Measurements from ENCODE around the gene SLC35F3.

GRCh38 chr1:233928123-233928522, 23.6 kb downstream of the SLC35F3 start:
- TF ChIP-seq, protein P1, sequence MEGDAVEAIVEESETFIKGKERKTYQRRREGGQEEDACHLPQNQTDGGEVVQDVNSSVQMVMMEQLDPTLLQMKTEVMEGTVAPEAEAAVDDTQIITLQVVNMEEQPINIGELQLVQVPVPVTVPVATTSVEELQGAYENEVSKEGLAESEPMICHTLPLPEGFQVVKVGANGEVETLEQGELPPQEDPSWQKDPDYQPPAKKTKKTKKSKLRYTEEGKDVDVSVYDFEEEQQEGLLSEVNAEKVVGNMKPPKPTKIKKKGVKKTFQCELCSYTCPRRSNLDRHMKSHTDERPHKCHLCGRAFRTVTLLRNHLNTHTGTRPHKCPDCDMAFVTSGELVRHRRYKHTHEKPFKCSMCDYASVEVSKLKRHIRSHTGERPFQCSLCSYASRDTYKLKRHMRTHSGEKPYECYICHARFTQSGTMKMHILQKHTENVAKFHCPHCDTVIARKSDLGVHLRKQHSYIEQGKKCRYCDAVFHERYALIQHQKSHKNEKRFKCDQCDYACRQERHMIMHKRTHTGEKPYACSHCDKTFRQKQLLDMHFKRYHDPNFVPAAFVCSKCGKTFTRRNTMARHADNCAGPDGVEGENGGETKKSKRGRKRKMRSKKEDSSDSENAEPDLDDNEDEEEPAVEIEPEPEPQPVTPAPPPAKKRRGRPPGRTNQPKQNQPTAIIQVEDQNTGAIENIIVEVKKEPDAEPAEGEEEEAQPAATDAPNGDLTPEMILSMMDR (conservative IDR thresholded peaks at IDR 0.05; ENCODE audit: low read depth, low read length) = no peak
- TF ChIP-seq EZH2 (IDR thresholded peaks at IDR 0.05; ENCODE audit: borderline replicate concordance, low read depth, low read length, poor library complexity, severe bottlenecking) = no peak
